Measurements from ENCODE around the gene PCBD1.

DNA sequence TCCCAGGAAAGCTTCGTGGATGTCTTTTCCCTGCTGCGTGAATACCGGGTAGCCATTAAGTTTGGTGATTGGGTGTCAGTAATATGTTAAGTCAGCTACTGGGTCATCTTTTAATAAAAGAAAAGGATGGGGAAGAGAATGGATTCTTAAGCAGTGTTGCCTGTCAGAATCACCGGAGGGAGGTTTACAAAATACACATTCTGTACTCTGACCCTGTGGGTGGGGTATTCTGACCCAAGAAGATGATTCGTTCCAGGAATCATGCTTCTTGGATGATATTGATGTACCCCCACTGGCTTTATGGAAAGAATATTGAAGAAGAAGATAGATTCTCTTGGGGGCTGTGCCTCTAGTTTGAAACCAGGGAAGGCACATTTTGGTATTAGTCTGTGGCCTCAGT lies 54.3 kb downstream of the PCBD1 start:
- TF ChIP-seq, protein P1, sequence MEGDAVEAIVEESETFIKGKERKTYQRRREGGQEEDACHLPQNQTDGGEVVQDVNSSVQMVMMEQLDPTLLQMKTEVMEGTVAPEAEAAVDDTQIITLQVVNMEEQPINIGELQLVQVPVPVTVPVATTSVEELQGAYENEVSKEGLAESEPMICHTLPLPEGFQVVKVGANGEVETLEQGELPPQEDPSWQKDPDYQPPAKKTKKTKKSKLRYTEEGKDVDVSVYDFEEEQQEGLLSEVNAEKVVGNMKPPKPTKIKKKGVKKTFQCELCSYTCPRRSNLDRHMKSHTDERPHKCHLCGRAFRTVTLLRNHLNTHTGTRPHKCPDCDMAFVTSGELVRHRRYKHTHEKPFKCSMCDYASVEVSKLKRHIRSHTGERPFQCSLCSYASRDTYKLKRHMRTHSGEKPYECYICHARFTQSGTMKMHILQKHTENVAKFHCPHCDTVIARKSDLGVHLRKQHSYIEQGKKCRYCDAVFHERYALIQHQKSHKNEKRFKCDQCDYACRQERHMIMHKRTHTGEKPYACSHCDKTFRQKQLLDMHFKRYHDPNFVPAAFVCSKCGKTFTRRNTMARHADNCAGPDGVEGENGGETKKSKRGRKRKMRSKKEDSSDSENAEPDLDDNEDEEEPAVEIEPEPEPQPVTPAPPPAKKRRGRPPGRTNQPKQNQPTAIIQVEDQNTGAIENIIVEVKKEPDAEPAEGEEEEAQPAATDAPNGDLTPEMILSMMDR (IDR thresholded peaks at IDR 0.05 in 4 of 5, conservative IDR thresholded peaks at IDR 0.05 in 1 of 5), result no peak
- no peak for TF ChIP-seq POLR2A (IDR thresholded peaks at IDR 0.05)

Data from gastrocnemius medialis (tissue), 4 donors.